HG03439 (cell line): Measurements from ENCODE around the gene PLA2G4E.

ENCODE experiments used
- ATAC-seq: cut with Tn5 transposase; IDR thresholded peaks from one replicate; pipeline ENCODE4 v1.9.1; 2021; ENCODE audit warnings: mild to moderate bottlenecking, moderate library complexity; ENCODE audit not compliant: unreplicated experiment

The PLA2G4E gene

GRCh38 chr15:42053010-42053409, 32.2 kb upstream of the PLA2G4E start:
- no peak for ATAC-seq

- ATAC-seq = no peak
Measured at GRCh38 chr15:42050484-42051255, 29.8 kb upstream of the PLA2G4E start.

GRCh38 chr15:42048821-42049200, 28.0 kb upstream of the PLA2G4E start:
- ATAC-seq = no peak

- no peak for ATAC-seq
Measured at GRCh38 chr15:42048080-42048820, 27.4 kb upstream of the PLA2G4E start.

- ATAC-seq = no peak
Measured at GRCh38 chr15:42046597-42046996, 25.8 kb upstream of the PLA2G4E start.

- ATAC-seq = no peak
Measured at GRCh38 chr15:42045211-42045615, 24.4 kb upstream of the PLA2G4E start.

- no peak for ATAC-seq
Measured at GRCh38 chr15:42042602-42043400, 22.0 kb upstream of the PLA2G4E start.

GRCh38 chr15:42038401-42038800, 17.6 kb upstream of the PLA2G4E start:
- no peak for ATAC-seq

GRCh38 chr15:42037656-42038055, 16.8 kb upstream of the PLA2G4E start:
- ATAC-seq = no peak

GRCh38 chr15:42036966-42037365, 16.1 kb upstream of the PLA2G4E start:
- no peak for ATAC-seq

- ATAC-seq = no peak
Measured at GRCh38 chr15:42036112-42036905, 15.5 kb upstream of the PLA2G4E start.

- ATAC-seq = no peak
Measured at GRCh38 chr15:42035435-42035761, 14.6 kb upstream of the PLA2G4E start.

- no peak for ATAC-seq
Measured at GRCh38 chr15:42034628-42035434, 14.0 kb upstream of the PLA2G4E start.

- no peak for ATAC-seq
Measured at GRCh38 chr15:42033214-42033873, 12.5 kb upstream of the PLA2G4E start.

GRCh38 chr15:42032376-42033213, 11.8 kb upstream of the PLA2G4E start:
- no peak for ATAC-seq

GRCh38 chr15:42031198-42031915, 10.5 kb upstream of the PLA2G4E start:
- no peak for ATAC-seq

GRCh38 chr15:42027521-42027920, 6.7 kb upstream of the PLA2G4E start:
- no peak for ATAC-seq

GRCh38 chr15:42024303-42024702, 3.5 kb upstream of the PLA2G4E start:
- ATAC-seq = no peak
